HG03571 (cell line): ENCODE data around the gene RIC8A.
"Not testable (repeated sequence)": the region's sequence is repeated elsewhere in the genome, so short reads cannot be mapped to it uniquely, and the experiment has no call there.

Experiments used
- ATAC-seq: cut with Tn5 transposase; IDR thresholded peaks from one replicate; pipeline ENCODE4 v1.9.1; 2021; ENCODE audit not compliant: unreplicated experiment

RIC8A gene

GRCh38 chr11:207208-207862 is at the start of gene RIC8A, which contains the start of gene BET1L:
Gene RIC8A (plus strand): TSS chr11:207708. CDS start chr11:208855, 1,147 bp downstream.
Gene BET1L (minus strand): TSS chr11:207399. CDS start chr11:207321, 78 bp downstream.
- peak; percentile 64 for ATAC-seq

DNA sequence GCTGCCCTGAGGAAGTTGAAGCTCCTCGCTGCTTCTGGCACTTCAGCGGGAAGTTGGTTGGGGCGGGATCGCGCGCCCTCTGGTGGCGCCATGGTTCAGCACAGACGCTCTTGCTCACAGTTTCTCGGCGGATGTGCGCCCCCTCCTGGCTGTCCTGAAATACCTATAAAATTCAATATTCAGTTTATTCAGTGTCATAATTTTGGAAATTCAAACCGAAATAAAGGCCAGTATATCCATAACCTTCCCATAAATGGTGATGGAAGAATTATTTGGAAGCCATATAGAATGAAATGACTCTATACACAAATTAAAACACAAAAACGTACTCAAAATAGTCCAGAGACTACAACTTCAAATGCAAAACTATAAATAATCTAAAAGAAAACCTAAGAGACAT is 27.3 kb upstream of the RIC8A start:
- not testable (repeated sequence) for ATAC-seq

- ATAC-seq, result peak; percentile 4
Measured at GRCh38 chr11:189200-189783, 18.2 kb upstream of the RIC8A start.

- peak; percentile 92 for ATAC-seq
Measured at GRCh38 chr11:189843-190311, 17.6 kb upstream of the RIC8A start.

DNA sequence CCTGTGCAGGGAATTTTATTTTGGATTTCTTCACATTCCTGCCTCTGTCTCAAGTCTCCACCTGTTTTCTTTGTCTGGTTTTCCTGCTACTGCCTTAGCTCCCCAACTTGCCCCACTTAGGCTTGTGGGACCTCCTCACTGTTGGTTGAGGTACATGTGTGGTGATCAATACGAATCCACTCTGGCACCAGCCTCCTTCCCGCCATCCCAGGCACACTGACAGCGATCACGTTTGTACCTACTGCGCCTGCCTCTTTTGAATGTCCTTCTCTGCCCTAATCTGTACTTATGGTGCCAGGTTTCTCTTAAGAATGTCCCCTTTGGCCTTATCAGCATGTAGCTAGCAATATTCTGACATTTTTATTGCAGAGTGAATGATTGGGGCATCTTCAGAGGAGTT is 17.0 kb upstream of the RIC8A start:
- ATAC-seq, result not testable (repeated sequence)

- not testable (repeated sequence) for ATAC-seq
Measured at GRCh38 chr11:191490-192478, 15.7 kb upstream of the RIC8A start.

DNA sequence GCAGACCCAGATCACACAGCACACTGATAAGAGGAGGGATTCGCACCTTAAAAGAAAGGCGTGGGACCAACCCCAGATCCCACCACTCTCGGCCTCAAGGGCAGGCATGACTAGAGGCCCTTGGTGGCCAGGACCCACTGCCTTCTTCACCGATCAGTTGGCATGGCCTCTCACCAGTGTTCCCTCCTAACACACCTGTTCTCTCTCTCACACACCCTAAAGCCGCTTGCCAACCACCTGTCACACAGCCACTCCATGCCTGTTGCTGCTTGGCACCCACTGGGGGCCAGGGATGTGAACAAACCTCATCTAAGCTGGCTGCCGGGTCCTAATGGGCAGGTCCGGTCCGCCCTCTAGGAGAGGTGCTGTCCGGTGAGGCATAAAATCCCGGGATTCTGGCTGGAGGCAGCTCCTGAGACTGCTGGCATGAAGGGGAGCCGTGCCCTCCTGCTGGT is 14.8 kb upstream of the RIC8A start, which contains the start of gene SCGB1C1:
TSS of gene SCGB1C1 (plus strand) at position 405 of the 455 bp plus-strand sequence. CDS start at position 427, 22 bp downstream.
- ATAC-seq, result not testable (repeated sequence)

GRCh38 chr11:193481-193880 is 14.0 kb upstream of the RIC8A start:
- not testable (repeated sequence) for ATAC-seq

- ATAC-seq, result no peak
Measured at GRCh38 chr11:196786-197731, 10.4 kb upstream of the RIC8A start.

DNA sequence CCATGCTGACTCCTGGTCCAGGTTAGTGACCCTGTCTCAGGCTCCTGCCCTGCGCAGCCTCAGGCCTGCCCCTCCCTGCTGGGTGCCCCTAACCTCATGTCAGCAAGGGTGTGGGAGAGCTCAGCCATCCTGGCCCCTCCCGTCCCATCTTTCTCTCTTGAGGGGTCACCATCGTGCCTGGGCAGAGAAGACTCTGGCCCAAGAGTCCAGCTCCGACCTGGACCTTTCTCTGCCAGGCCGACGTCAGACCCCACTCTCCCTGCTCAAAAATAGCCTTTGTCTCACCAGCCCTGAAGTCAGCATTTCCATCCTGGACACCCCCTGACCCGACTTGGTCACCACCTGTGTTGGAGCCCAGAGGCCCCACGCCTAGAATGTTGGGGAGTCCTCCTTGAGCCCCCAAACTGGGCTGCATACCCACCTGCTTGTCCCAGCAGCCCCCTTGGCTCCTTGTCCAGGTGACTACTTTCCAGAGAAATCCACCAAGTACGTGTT is 9.7 kb upstream of the RIC8A start:
- no peak for ATAC-seq

DNA sequence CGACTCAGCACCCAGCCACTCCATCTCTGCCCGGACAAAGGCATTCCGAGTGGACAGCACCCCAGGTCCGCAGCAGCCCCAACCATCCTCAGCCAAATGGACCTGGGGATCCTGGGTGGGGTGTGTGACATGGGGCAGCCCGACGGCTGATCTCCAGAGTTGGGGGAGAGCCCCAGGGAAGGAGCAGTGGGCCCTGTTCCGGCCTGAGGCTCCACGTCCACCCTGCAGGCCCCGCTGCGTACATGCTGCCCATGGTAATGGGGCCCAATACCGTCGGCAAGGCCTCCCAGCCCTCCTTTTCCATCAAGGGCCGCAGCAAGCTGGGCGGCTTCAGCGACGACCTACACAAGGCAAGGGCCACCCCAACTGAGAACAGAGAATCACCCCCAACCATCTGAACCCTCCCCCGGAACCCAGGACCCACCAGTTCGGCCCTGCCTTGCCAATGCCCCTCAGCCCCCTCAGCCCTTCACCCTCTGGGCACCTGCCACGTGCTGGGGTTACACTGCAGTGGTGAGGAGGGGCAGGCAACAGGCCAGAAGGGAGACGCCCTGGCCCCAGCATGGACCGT is 9.2 kb upstream of the RIC8A start:
- no peak for ATAC-seq

- ATAC-seq, result no peak
Measured at GRCh38 chr11:199004-199581, 8.4 kb upstream of the RIC8A start.

- no peak for ATAC-seq
Measured at GRCh38 chr11:199782-200181, 7.7 kb upstream of the RIC8A start.

GRCh38 chr11:200224-201003 is 7.1 kb upstream of the RIC8A start:
- no peak for ATAC-seq

DNA sequence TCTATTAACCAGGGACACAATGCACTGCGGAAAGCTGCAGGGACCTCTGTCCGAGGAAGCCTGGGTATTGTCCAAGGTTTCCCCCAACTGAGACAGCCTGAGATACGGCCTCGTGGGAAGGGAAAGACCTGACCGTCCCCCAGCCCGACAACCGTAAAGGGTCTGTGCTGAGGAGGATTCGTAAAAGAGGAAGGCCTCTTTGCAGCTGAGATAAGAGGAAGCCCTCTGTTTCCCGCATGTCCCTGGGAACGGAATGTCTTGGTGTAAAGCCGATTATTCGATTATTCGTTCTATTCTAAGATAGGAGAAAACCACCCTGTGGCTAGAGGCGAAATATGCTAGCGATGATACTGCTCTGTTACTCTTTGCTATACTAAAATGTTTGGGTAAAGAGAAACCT is 5.5 kb upstream of the RIC8A start:
- no peak for ATAC-seq

GRCh38 chr11:202490-202889 is 5.0 kb upstream of the RIC8A start:
- no peak for ATAC-seq

DNA sequence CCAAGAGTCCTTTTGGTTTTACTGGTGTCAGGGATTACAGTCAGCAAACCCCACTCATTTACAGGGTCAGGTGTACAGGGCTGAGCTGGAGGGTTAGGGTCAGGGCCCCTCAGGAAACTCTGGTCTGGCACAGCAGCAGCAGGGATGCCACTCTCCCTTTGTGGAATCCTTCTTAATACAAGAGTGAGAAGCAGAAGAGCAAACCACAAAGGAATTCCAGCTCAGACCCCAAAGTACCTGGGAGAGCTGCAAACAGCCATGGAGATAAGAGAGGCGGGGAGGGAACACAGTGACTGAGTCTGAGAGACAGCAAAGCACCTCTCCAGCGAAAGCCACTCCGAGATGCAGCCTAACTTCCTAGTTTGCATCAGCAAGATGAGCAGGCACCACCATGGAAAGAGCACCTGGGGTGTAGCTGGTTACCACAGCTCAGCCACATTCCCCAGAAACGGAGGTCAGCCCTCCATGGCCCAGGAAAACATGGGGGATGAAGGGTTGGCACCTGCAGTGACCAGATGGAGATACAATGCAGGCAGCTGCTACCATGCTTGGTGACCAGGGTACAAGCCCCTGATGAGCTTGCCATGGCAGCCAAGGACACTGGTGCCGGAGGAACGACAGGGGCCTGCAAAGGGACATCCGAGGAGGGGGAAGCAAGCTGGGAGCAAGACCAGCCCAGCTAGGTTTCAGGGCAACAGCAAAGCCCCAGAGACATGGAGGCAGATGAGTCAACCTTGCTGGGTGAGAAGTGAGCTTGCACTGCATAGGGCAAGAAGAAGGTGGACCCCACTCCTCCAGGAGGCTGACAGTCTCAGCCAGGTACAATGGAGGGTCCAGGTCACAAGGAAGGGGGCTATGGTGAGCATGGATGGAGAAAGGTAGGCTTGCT is 4.2 kb upstream of the RIC8A start:
- ATAC-seq, result no peak
